ENCODE measurements around the gene MLXIP. TPM values are rescaled to one million over a fixed set of nuclear protein-coding genes. Genes with fewer than 3 reads are reported as not detected.

The MLXIP gene
- total RNA-seq, 1 donor from 2014 or later, result 63.3 TPM

DNA sequence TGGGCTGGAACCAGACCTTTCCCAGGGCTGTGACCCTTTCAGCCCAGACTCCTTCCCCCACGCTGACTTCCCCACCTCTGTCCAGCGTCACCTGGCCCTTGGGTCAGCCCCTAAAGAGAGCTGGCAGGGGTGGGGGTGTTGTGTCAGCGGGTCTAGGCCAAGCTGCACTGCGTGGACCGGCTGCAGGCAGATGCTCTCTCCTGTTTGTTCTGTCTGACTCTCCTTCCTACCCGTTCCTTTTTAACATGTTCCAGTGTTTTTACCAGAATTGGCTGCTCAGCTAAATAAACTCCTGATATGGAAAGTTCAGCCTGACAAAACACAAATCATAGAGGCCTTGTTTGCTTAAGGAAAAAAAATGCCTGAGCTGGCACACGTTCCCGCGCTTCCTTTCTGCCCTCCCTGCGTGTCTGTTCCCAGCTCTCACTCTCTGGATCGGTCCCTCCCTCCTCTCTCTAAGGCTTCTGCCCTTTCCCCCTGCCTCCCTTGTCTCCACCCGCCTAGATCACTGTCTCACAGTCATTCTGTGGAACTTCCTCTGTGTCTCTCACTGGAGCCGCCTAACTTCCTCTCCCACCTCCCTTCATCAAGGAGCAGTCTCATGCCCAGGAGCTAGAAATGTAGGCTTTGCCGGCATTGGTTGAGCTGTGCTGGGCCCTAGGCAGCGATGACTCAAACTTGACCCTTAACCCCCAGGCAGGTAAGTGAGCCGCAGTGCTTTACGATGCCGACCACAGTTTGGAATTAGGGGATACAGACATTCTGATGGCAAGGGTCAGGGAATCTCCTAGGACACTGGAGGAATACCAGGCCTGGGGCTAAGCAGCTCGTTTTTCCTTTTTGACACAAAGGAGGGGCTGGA, 15.5 kb upstream of the MLXIP start:
- Mint-ChIP-seq H3K27me3 (ENCODE audit: unreplicated experiment) (peaks cover 3% of the 10 kb centered on the region), H3K4me1 (ENCODE audit: unreplicated experiment) (peaks cover 28% of the 10 kb centered on the region), H3K4me3 (ENCODE audit: unreplicated experiment) (peak overlapping the region; percentile 33), H3K27ac (ENCODE audit: unreplicated experiment) (peak overlapping the region; percentile 80), H3K9me3 (ENCODE audit: unreplicated experiment) (no peaks in the 10 kb centered on the region), H3K36me3 (ENCODE audit: low read depth, unreplicated experiment) (no peaks in the 10 kb centered on the region)
- peak; percentile 22 for DNase-seq (ENCODE audit: low spot score)
- TF ChIP-seq, protein P1, sequence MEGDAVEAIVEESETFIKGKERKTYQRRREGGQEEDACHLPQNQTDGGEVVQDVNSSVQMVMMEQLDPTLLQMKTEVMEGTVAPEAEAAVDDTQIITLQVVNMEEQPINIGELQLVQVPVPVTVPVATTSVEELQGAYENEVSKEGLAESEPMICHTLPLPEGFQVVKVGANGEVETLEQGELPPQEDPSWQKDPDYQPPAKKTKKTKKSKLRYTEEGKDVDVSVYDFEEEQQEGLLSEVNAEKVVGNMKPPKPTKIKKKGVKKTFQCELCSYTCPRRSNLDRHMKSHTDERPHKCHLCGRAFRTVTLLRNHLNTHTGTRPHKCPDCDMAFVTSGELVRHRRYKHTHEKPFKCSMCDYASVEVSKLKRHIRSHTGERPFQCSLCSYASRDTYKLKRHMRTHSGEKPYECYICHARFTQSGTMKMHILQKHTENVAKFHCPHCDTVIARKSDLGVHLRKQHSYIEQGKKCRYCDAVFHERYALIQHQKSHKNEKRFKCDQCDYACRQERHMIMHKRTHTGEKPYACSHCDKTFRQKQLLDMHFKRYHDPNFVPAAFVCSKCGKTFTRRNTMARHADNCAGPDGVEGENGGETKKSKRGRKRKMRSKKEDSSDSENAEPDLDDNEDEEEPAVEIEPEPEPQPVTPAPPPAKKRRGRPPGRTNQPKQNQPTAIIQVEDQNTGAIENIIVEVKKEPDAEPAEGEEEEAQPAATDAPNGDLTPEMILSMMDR (IDR thresholded peaks at IDR 0.05; ENCODE audit: unreplicated experiment), result no peak

DNA sequence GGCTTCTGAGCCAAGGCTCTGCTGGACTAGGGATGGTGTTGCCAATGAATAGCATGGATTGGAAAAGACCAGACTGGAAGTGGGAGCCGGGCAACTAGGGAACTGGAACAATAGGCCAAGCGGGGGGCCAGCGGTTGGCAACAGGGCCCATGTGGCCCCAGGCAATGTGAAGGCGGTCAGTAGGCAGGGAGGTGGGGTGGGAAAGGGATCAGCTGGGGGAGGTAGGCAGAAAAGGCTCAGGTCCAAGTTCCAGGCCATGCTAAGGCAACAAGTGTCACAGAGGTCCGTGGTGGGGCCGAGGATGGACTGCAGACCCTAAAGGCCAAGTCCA, 14.9 kb upstream of the MLXIP start:
- no peak for DNase-seq (ENCODE audit: low spot score)
- H3K4me1 Mint-ChIP-seq (ENCODE audit: unreplicated experiment), result peaks cover 28% of the 10 kb centered on the region
- H3K27ac Mint-ChIP-seq (ENCODE audit: unreplicated experiment), result peak overlapping the region; percentile 80
- no peaks in the 10 kb centered on the region for H3K36me3 Mint-ChIP-seq (ENCODE audit: low read depth, unreplicated experiment)
- H3K4me3 Mint-ChIP-seq (ENCODE audit: unreplicated experiment), result peak overlapping the region; percentile 33
- no peaks in the 10 kb centered on the region for H3K9me3 Mint-ChIP-seq (ENCODE audit: unreplicated experiment)
- TF ChIP-seq, protein P1 (IDR thresholded peaks at IDR 0.05; ENCODE audit: unreplicated experiment), result no peak
- H3K27me3 Mint-ChIP-seq (ENCODE audit: unreplicated experiment), result peaks cover 3% of the 10 kb centered on the region

DNA sequence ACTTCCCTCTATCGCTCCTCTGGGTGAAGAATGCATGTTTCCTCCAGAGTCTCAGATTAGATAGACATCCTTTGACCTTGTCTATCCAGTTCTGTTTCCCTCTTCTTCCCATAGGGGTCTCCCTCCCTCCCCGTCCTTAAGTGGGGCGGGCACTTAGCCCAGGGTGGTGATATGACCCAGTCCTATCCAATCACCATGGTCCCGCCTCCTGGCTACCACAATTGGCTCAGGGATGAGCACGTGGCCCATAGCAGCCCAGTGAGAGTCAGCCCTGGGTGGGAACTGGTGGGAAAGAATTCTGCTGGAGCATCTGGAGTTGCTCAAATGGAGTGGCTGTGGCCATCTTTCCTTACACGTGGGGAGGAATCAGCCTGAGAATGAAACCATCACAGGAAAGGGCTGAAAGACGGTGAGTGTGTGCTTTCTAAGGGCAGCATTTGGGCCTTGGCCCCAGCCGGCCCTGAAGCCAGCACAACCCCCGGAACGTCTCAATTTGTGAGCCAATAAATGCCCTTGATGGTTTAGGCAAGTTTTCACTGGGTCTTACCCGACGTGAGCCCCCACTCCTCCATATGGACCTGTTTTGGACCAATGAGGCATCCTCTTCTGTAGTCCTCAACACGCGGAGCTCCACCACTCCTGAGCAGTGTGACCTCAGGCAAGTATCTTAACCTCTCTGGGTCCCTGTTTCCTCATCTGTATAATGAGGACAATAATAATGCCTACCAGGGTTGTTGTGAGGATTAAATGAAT, 14.4 kb upstream of the MLXIP start:
- H3K27me3 Mint-ChIP-seq (ENCODE audit: unreplicated experiment), result peaks cover 3% of the 10 kb centered on the region
- peak; percentile 69 for DNase-seq (ENCODE audit: low spot score)
- peak overlapping the region; percentile 80 for H3K27ac Mint-ChIP-seq (ENCODE audit: unreplicated experiment)
- no peak overlapping the region for H3K4me3 Mint-ChIP-seq (ENCODE audit: unreplicated experiment)
- TF ChIP-seq, protein P1 (IDR thresholded peaks at IDR 0.05; ENCODE audit: unreplicated experiment), result no peak
- H3K4me1 Mint-ChIP-seq (ENCODE audit: unreplicated experiment), result peaks cover 28% of the 10 kb centered on the region
- no peaks in the 10 kb centered on the region for H3K9me3 Mint-ChIP-seq (ENCODE audit: unreplicated experiment)
- H3K36me3 Mint-ChIP-seq (ENCODE audit: low read depth, unreplicated experiment), result no peaks in the 10 kb centered on the region

DNA sequence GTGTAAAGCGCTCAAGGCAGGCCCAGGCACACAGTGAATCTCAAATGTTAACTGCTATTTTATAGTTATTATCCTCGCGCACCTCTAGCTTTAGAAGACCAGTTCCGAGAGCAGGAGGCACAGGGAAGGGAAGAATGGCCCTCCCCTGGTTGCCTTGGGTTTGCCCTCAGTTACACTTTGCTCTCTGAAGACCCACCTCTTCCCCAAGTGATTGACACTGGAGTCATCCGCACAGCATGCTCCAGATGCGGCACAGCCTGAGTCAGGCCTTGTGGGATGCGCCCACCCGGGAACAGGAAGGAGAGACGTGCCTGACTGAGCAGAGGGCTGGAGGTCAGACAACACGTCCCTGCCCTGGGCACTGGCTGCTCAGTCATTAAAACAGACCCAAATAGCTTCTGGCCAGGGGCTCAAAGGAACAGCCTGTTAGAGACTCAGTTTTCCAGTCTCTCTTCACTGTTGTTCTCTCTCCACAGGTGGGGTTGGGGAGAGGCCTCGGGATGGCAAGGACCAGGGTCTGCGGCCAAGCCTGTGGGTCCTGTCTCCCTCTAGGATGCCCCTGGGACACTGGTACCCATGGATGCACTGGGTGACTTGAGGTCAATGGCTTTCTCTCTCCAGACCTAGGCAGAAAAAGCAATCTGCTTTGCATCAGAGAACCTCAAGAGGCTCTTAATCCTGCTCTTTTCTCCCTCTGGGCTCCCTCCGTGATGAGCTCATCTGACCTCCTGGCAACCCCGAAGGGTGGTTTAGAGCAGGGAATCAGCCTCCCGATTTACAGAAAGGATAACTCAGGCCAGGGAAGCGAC, 13.6 kb upstream of the MLXIP start:
- H3K36me3 Mint-ChIP-seq (ENCODE audit: low read depth, unreplicated experiment), result no peaks in the 10 kb centered on the region
- no peak overlapping the region for H3K27ac Mint-ChIP-seq (ENCODE audit: unreplicated experiment)

More for the DNA sequence above, 13.6 kb upstream of the MLXIP start:
- peak; percentile 26 for DNase-seq (ENCODE audit: low spot score)
- Mint-ChIP-seq H3K4me1 (ENCODE audit: unreplicated experiment) (peaks cover 28% of the 10 kb centered on the region), H3K9me3 (ENCODE audit: unreplicated experiment) (no peaks in the 10 kb centered on the region), H3K4me3 (ENCODE audit: unreplicated experiment) (no peak overlapping the region), H3K27me3 (ENCODE audit: unreplicated experiment) (peaks cover 3% of the 10 kb centered on the region)
- TF ChIP-seq, protein P1 (IDR thresholded peaks at IDR 0.05; ENCODE audit: unreplicated experiment), result no peak
